ENCODE measurements around the gene CLEC4C.

GRCh38 chr12:7748852-7749251 is 1.7 kb upstream of the CLEC4C start:
- TF ChIP-seq YY1 (IDR thresholded peaks at IDR 0.05; ENCODE audit: low read depth, low read length) (no peak), SIN3A (IDR thresholded peaks at IDR 0.05; ENCODE audit: low read depth, low read length) (no peak), POLR2A (IDR thresholded peaks at IDR 0.05; ENCODE audit: low read depth, low read length) (no peak), TAF1 (IDR thresholded peaks at IDR 0.05; ENCODE audit: borderline replicate concordance, low read depth, low read length) (no peak)
- TF ChIP-seq, protein P1, sequence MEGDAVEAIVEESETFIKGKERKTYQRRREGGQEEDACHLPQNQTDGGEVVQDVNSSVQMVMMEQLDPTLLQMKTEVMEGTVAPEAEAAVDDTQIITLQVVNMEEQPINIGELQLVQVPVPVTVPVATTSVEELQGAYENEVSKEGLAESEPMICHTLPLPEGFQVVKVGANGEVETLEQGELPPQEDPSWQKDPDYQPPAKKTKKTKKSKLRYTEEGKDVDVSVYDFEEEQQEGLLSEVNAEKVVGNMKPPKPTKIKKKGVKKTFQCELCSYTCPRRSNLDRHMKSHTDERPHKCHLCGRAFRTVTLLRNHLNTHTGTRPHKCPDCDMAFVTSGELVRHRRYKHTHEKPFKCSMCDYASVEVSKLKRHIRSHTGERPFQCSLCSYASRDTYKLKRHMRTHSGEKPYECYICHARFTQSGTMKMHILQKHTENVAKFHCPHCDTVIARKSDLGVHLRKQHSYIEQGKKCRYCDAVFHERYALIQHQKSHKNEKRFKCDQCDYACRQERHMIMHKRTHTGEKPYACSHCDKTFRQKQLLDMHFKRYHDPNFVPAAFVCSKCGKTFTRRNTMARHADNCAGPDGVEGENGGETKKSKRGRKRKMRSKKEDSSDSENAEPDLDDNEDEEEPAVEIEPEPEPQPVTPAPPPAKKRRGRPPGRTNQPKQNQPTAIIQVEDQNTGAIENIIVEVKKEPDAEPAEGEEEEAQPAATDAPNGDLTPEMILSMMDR (IDR thresholded peaks at IDR 0.05 in 2 of 3, conservative IDR thresholded peaks at IDR 0.05 in 1 of 3; ENCODE audit: control insufficient read depth in 2 of 3, extremely low read depth in 1 of 3, insufficient read depth in 1 of 3, low read depth in 3 of 3, low read length in 3 of 3), result no peak
- TF ChIP-seq, protein P2, sequence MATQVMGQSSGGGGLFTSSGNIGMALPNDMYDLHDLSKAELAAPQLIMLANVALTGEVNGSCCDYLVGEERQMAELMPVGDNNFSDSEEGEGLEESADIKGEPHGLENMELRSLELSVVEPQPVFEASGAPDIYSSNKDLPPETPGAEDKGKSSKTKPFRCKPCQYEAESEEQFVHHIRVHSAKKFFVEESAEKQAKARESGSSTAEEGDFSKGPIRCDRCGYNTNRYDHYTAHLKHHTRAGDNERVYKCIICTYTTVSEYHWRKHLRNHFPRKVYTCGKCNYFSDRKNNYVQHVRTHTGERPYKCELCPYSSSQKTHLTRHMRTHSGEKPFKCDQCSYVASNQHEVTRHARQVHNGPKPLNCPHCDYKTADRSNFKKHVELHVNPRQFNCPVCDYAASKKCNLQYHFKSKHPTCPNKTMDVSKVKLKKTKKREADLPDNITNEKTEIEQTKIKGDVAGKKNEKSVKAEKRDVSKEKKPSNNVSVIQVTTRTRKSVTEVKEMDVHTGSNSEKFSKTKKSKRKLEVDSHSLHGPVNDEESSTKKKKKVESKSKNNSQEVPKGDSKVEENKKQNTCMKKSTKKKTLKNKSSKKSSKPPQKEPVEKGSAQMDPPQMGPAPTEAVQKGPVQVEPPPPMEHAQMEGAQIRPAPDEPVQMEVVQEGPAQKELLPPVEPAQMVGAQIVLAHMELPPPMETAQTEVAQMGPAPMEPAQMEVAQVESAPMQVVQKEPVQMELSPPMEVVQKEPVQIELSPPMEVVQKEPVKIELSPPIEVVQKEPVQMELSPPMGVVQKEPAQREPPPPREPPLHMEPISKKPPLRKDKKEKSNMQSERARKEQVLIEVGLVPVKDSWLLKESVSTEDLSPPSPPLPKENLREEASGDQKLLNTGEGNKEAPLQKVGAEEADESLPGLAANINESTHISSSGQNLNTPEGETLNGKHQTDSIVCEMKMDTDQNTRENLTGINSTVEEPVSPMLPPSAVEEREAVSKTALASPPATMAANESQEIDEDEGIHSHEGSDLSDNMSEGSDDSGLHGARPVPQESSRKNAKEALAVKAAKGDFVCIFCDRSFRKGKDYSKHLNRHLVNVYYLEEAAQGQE (IDR thresholded peaks at IDR 0.05; ENCODE audit: low read depth, low read length), result no peak
